Transverse colon (tissue), 4 donors: Measurements from ENCODE around the gene EHD4.

ENCODE experiments used
- POLR2AphosphoS5 ChIP-seq, 3 donors: sonication (generic); formaldehyde crosslinking; IDR thresholded peaks; one replicate each; pipeline ENCODE4 v1.6.1; 2016; ENCODE audit warnings: antibody characterized with exemption in 3 of 3
- TF ChIP-seq, protein P1 (sequence below), 5 experiments: fragments of 200-600 bp in 3 of 5; fragments of 450-650 bp in 2 of 5; sonication (generic) in 3 of 5; IDR thresholded peaks; 1 replicate in 2 of 5; 2 replicates in 3 of 5; pipeline ENCODE4 v1.5.1; 2016 to 2017; ENCODE audit warnings: antibody characterized with exemption in 5 of 5, inconsistent platforms in 3 of 5, mild to moderate bottlenecking in 2 of 5, moderate library complexity in 1 of 5

DNA sequence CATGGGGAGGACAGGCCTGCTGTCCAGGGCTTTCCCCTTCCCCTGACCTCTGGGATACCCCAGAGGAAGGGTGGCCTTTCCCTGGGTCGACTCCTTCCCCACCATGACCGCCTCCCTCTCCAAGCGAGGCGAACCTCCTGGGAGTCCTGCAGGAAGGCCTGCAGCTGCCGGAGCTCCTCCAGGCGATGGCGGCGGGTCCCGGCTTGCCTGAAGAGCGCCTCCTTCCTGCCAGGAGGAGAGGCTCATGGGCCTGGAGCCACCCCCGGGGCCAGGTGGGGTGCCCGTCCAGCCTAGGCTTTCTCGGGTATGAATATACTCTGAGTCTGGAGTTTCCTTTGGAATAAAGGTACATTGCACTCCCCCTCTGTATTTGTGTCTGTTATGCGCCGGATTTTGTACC lies 113.6 kb downstream of the EHD4 start:
- TF ChIP-seq, protein P1, sequence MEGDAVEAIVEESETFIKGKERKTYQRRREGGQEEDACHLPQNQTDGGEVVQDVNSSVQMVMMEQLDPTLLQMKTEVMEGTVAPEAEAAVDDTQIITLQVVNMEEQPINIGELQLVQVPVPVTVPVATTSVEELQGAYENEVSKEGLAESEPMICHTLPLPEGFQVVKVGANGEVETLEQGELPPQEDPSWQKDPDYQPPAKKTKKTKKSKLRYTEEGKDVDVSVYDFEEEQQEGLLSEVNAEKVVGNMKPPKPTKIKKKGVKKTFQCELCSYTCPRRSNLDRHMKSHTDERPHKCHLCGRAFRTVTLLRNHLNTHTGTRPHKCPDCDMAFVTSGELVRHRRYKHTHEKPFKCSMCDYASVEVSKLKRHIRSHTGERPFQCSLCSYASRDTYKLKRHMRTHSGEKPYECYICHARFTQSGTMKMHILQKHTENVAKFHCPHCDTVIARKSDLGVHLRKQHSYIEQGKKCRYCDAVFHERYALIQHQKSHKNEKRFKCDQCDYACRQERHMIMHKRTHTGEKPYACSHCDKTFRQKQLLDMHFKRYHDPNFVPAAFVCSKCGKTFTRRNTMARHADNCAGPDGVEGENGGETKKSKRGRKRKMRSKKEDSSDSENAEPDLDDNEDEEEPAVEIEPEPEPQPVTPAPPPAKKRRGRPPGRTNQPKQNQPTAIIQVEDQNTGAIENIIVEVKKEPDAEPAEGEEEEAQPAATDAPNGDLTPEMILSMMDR (IDR thresholded peaks at IDR 0.05): no peak
- TF ChIP-seq POLR2AphosphoS5 (IDR thresholded peaks at IDR 0.05): no peak
